B cell (primary cell): ENCODE measurements around the gene RRAS2.

Experiments
- EZH2 ChIP-seq: IDR thresholded peaks from 2 replicates; pipeline ENCODE4 v1.6.1; 2012; ENCODE audit warnings: borderline replicate concordance, low read depth, mild to moderate bottlenecking, moderate library complexity, low read length; ENCODE audit not compliant: insufficient read depth, poor library complexity, severe bottlenecking
- TF ChIP-seq, protein P1 (sequence below): fragments of 200-600 bp; IDR thresholded peaks from one replicate; pipeline ENCODE4 v1.8.0; 2022; ENCODE audit warnings: antibody characterized with exemption, mild to moderate bottlenecking

DNA sequence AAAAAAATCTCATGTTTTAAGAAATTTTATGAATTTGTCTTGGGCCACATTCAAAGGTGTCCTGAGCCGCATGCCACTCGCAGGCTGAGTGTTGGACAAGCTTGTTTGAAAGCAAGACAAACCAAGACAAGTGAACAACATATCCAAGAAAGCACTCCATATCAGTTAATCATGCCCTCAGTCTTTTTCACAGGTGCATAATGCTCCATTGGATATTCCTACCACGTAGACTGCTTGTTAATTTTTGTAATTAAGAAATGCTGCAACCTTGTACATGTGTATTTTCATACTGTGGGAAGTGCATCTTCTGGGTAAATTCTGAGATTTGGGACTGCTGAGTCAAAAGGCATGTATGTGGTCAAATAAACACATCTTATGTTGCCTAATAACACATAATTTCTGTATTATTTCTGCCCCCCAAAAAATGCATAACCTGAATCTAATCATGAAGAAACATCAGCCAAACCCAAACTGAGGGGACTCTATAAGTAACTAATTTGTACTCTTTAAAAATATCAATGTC, 8.2 kb downstream of the RRAS2 start:
- TF ChIP-seq, protein P1, sequence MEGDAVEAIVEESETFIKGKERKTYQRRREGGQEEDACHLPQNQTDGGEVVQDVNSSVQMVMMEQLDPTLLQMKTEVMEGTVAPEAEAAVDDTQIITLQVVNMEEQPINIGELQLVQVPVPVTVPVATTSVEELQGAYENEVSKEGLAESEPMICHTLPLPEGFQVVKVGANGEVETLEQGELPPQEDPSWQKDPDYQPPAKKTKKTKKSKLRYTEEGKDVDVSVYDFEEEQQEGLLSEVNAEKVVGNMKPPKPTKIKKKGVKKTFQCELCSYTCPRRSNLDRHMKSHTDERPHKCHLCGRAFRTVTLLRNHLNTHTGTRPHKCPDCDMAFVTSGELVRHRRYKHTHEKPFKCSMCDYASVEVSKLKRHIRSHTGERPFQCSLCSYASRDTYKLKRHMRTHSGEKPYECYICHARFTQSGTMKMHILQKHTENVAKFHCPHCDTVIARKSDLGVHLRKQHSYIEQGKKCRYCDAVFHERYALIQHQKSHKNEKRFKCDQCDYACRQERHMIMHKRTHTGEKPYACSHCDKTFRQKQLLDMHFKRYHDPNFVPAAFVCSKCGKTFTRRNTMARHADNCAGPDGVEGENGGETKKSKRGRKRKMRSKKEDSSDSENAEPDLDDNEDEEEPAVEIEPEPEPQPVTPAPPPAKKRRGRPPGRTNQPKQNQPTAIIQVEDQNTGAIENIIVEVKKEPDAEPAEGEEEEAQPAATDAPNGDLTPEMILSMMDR: no peak
- no peak for TF ChIP-seq EZH2
